Mesothelial cell of epicardium (in vitro differentiated cells): Measurements from ENCODE around the gene WNK2. TPM values are rescaled to one million over a fixed set of nuclear protein-coding genes. Genes with fewer than 3 reads are reported as not detected.

Experiments
- DNase-seq, 2 experiments: peaks; one replicate each; pipeline ENCODE4 v3.0.0; 2021; ENCODE audit warnings: low spot score in 2 of 2; ENCODE audit not compliant: unreplicated experiment in 2 of 2
- H3K27ac Mint-ChIP-seq: 2 replicates; pipeline ENCODE4 v1.8.0; 2021; ENCODE audit warnings: mixed read lengths
- H3K27me3 Mint-ChIP-seq: 2 replicates; pipeline ENCODE4 v1.8.0; 2021; ENCODE audit warnings: low read depth, mixed read lengths
- H3K36me3 Mint-ChIP-seq: 2 replicates; pipeline ENCODE4 v1.8.0; 2021; ENCODE audit warnings: mixed read lengths
- H3K4me1 Mint-ChIP-seq: 2 replicates; pipeline ENCODE4 v1.8.0; 2021; ENCODE audit warnings: mixed read lengths
- H3K4me3 Mint-ChIP-seq: 2 replicates; pipeline ENCODE4 v1.8.0; 2021; ENCODE audit warnings: mild to moderate bottlenecking, moderate library complexity, mixed read lengths
- H3K9me3 Mint-ChIP-seq: 2 replicates; pipeline ENCODE4 v1.8.0; 2021; ENCODE audit warnings: mixed read lengths
- total RNA-seq: library from RNA; stranded (reverse); gene quantifications from 3 replicates; pipeline ENCODE4 v1.2.1, GENCODE V29; 2021
- TF ChIP-seq, protein P1 (sequence below): fragments of 200-600 bp; sonication (generic); IDR thresholded peaks from one replicate; pipeline ENCODE4 v1.5.0; 2021; ENCODE audit warnings: antibody characterized with exemption; ENCODE audit not compliant: unreplicated experiment

The WNK2 gene
- total RNA-seq, 1 donor from 2014 or later = 66.0 TPM

GRCh38 chr9:93231716-93232115 is 47.8 kb downstream of the WNK2 start:
- TF ChIP-seq, protein P1, sequence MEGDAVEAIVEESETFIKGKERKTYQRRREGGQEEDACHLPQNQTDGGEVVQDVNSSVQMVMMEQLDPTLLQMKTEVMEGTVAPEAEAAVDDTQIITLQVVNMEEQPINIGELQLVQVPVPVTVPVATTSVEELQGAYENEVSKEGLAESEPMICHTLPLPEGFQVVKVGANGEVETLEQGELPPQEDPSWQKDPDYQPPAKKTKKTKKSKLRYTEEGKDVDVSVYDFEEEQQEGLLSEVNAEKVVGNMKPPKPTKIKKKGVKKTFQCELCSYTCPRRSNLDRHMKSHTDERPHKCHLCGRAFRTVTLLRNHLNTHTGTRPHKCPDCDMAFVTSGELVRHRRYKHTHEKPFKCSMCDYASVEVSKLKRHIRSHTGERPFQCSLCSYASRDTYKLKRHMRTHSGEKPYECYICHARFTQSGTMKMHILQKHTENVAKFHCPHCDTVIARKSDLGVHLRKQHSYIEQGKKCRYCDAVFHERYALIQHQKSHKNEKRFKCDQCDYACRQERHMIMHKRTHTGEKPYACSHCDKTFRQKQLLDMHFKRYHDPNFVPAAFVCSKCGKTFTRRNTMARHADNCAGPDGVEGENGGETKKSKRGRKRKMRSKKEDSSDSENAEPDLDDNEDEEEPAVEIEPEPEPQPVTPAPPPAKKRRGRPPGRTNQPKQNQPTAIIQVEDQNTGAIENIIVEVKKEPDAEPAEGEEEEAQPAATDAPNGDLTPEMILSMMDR = no peak
- no peak overlapping the region for H3K27ac Mint-ChIP-seq
- H3K4me3 Mint-ChIP-seq = no peak overlapping the region
- no peak for DNase-seq
- no peaks in the 10 kb centered on the region for H3K9me3 Mint-ChIP-seq
- no peaks in the 10 kb centered on the region for H3K36me3 Mint-ChIP-seq
- H3K27me3 Mint-ChIP-seq = peaks cover 2% of the 10 kb centered on the region
- H3K4me1 Mint-ChIP-seq = peaks cover 6% of the 10 kb centered on the region

DNA sequence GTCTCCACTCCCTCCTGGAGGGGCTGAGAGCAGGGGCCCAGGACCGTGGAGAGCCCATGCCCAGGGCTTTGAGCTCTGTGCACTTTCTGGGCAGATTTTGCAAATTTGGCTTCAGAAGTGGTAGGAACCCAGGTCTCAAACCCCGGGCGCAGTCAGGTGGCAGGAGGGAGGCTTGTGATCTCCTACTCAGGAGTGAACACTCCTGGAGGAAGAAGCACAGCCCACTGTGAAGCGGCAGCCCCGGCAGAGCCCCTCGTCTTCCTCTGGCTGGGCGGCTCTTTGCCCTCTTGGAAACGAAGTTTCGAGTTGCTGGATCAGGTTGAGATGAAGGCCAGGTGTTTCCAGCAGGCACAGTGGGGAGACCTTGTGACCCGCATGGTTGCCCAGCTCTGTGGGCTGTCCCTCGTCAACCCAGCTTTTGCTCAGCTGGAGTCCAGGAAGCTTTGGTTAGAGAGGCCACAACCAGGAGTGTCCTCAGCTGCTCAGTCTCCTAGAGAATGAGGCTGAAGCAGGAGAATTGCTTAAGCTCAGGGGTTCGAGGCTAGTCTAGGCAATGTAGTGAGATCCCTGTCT is 48.5 kb downstream of the WNK2 start:
- H3K27ac Mint-ChIP-seq = no peak overlapping the region

GRCh38 chr9:93233033-93233432 is 49.1 kb downstream of the WNK2 start:
- Mint-ChIP-seq H3K27ac (no peak overlapping the region), H3K36me3 (peaks cover 3% of the 10 kb centered on the region), H3K4me1 (peaks cover 10% of the 10 kb centered on the region), H3K4me3 (no peak overlapping the region), H3K9me3 (no peaks in the 10 kb centered on the region), H3K27me3 (no peaks in the 10 kb centered on the region)
- TF ChIP-seq, protein P1 = no peak
- no peak for DNase-seq

More for the DNA sequence above, 48.5 kb downstream of the WNK2 start:
- H3K27me3 Mint-ChIP-seq = no peaks in the 10 kb centered on the region
- TF ChIP-seq, protein P1 = no peak
- H3K36me3 Mint-ChIP-seq = no peaks in the 10 kb centered on the region
- H3K4me1 Mint-ChIP-seq = peaks cover 10% of the 10 kb centered on the region
- H3K4me3 Mint-ChIP-seq = no peak overlapping the region
- no peaks in the 10 kb centered on the region for H3K9me3 Mint-ChIP-seq
- DNase-seq = no peak

GRCh38 chr9:93234600-93234999 is 50.7 kb downstream of the WNK2 start:
- H3K27ac Mint-ChIP-seq = no peak overlapping the region
- H3K27me3 Mint-ChIP-seq = no peaks in the 10 kb centered on the region
- H3K9me3 Mint-ChIP-seq = no peaks in the 10 kb centered on the region
- peaks cover 6% of the 10 kb centered on the region for H3K36me3 Mint-ChIP-seq
- TF ChIP-seq, protein P1 = no peak
- no peak for DNase-seq
- H3K4me1 Mint-ChIP-seq = peaks cover 10% of the 10 kb centered on the region
- H3K4me3 Mint-ChIP-seq = no peak overlapping the region

DNA sequence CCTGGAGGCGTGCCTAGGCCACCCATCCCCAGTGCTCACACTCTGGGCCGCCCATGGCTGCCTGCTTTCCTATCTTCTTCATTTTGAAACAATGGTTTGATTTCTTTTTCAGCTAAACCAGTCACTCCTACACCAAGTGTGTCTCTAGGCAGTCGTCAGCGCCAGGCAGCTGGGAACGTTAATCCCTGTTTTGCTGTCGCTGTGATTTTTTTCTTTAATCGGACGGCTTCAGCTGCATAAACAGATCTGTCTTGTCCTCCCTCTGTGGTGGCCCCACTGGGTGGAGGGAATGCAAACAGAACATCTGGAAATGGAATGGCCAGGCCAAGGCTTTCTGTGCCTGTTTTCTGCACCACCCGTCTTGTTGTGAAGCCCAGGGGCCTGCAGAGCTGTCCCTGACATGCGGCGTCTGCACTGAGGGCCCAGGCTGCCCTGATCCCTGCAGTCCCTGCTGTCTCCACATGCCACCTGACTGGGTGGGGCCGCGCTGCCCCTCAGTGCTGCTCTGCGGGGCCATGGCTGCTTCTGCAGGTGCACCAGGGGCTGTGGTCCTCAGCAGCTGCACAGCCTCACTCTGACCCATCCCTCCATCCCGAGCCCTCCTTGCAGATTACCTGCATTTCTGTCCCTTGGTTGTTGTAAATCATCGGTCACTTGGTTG is 51.5 kb downstream of the WNK2 start:
- no peak overlapping the region for H3K27ac Mint-ChIP-seq
- TF ChIP-seq, protein P1 = no peak
- peaks cover 6% of the 10 kb centered on the region for H3K36me3 Mint-ChIP-seq
- H3K27me3 Mint-ChIP-seq = no peaks in the 10 kb centered on the region
- H3K9me3 Mint-ChIP-seq = no peaks in the 10 kb centered on the region
- no peak overlapping the region for H3K4me3 Mint-ChIP-seq
- DNase-seq = no peak
- H3K4me1 Mint-ChIP-seq = peaks cover 10% of the 10 kb centered on the region
